ENCODE measurements around the gene IDH3A.
"Not testable (repeated sequence)": the region's sequence is repeated elsewhere in the genome, so short reads cannot be mapped to it uniquely, and the experiment has no call there.

IDH3A gene

DNA sequence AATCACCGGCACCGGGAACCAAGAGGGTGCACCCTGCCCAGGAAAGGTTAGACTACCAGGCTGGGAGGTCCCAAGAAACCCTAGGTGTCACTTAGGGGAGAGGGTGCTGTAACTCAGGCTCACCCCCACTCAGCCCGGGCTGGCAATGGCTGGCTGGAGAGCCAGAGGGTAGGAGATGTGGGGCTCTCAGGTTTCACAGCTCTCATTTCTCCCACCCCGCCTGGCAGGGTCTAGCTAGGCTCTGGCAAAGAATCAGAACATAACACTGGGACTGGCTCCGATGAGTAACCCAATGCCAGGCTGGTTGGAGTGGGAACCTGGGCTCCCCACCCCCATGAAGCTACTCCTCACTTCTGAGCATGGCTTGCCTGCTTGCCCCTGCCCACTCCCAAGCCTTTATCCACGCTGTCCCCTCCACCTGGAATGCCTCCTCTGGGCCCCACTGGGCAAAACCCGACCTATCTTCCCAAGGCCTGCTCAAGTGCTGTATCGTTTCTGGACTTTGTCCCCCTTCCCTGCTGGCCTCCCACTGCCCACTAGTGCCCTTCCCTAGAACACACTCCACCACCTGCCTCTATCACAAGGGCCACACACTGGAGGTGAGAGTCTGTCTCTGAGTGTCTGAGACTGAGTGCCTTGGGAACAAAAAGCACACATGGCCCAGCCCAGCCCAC lies 19.9 kb upstream of the IDH3A start:
- DNase-seq (ENCODE audit: low read depth in 1 of 2, low spot score in 1 of 2), result no peak

DNA sequence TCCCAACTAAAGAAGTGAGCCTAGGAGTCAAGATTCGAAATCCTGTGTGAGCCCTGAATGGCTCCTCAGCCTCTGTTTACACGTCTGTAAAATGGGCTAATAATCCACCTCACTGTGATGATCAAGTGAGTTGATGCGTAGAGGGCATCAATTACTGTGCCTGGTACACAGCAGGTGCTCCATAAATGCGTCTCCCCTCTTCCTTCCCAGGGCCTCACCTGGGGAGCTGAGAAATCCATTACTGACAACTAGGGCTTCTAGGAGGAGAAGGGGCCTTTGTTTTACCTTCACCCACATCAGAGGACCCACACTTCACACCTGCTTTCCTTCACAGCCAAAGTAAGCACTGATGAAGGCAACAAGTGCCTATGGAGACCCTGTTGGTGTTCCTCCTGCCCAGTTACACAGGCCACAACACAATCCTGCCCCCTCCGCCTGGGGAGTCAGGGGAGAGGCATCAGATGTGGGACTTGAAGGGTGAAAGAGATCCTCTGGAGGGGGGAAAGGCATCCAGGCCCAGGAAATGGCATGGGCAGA lies 19.3 kb upstream of the IDH3A start:
- DNase-seq (ENCODE audit: low read depth in 1 of 2, low spot score in 1 of 2), result no peak

GRCh38 chr15:78130466-78131294 lies 18.5 kb upstream of the IDH3A start:
- DNase-seq (ENCODE audit: low read depth in 1 of 2, low spot score in 1 of 2), result no peak

GRCh38 chr15:78131295-78132061 lies 17.7 kb upstream of the IDH3A start, which contains the start of gene CIB2:
TSS of gene CIB2 (minus strand) at chr15:78131445. CDS start at chr15:78131215, 230 bp downstream.
- DNase-seq (ENCODE audit: low read depth in 1 of 2, low spot score in 1 of 2), result peak; percentile 54

DNA sequence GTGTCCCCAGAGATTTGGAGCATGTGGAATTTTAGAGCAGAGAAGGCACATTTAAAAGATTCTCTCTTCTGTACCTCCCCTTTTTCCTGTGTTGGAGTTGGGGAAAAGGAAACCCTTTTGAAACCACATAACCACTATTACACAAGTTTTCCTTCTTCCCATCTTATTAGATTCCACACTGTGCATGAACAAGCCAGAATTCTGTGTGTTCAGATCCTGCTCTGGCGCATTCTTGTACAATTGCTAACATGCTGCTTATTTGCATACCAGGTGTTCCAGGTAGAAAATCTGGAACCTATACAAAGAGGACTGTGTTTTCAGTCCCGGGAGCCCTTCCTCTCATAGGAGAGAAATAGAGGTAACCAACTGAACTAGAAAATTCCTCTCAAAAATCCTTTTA lies 15.4 kb upstream of the IDH3A start:
- no peak for DNase-seq (ENCODE audit: low read depth in 1 of 2, low spot score in 1 of 2)

DNA sequence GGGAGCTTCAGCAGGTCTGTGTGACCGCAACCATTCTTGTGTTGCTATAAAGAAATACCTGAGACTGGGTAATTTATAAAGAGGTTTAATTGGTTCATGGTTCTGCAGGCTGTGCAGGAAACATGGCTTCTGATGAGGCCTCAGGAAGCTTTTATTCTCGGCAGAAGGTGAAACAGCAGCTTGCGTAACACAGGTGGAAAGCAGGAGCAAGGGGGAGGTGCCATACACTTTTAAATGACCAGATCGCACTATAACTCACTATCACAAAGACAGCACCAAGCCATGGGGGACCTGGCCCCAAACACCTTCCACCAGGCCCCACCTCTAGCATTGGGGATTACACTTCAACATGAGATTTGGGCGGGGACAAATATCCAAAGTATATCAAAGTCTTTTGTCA lies 9.6 kb upstream of the IDH3A start:
- no peak for DNase-seq (ENCODE audit: low read depth in 1 of 2, low spot score in 1 of 2)

DNA sequence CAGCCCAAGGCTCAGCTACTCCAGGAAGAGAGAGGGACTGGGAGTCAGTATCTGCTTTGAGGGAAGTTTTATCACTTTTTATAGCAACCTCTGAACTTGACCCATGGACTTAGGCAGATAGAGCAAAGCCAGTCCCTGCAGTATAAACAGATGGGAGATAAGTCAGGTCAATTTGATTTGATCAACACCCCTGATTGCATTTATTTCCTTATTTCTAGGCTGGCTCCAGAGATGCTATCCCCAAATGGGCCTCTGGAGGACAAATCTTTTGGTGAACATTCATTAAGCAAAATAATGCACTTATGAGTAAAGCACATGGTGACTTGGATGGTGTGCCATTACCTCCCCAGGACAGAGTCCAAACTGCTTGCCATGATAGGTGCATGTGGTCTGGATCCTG lies 8.9 kb upstream of the IDH3A start:
- no peak for DNase-seq (ENCODE audit: low read depth in 1 of 2, low spot score in 1 of 2)

- DNase-seq (ENCODE audit: low read depth in 1 of 2, low spot score in 1 of 2), result no peak
Measured at GRCh38 chr15:78142332-78142731, 6.8 kb upstream of the IDH3A start.

GRCh38 chr15:78146425-78147154 lies 2.6 kb upstream of the IDH3A start:
- DNase-seq (ENCODE audit: low read depth in 1 of 2, low spot score in 1 of 2), result no peak

DNA sequence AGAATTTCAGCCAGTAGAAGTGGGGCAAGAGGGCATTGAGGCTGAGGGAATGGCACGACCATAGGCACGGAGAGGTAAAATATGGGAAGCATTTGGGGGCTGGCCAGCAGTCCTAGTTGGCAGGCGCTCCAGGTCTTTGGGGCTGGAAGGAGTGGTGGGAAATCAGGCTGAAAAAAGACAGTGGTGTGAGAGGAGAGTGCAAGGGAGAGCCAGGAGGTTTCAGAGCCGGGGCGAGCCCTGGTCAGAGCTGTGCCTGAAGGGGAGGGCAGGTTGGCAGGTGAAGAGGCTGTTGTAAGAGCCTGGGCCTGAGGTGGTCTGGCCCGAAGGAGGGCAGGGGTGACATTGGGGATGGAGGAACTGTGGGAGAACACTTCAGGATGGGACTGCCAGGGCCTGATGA lies 1.6 kb upstream of the IDH3A start:
- DNase-seq (ENCODE audit: low read depth in 1 of 2, low spot score in 1 of 2), result no peak

DNA sequence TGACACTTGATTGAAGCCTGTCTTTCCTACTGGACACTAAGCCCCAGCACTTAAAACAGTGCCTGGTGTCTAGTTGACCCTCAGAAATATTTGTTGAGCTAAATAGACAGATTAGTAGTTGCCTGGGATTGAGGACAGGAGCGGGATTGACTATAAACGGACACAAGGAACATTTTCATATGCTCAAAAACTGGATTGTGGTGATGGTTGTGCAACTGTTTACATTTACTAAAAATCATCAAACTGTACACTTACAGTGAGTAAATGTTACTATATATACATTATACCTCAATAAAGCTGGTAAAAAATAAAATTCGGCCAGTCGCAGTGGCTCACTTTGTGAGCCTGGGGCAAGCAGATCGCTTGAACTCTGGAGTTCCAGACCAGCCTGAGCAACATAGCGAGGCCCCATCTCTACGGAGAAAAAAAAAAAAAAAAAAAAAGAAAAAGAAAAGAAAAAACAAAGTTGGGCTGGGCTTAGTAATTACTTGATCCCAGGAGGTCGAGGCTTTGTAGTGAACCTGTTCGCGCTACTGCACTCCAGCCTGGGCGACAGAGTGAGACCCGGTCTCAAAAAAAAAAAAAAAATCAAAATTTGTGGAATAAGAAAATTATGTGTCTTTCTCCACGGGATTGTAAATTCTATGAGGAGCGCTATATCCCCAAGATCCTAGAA lies 632 bp upstream of the IDH3A start:
- no peak for DNase-seq (ENCODE audit: low read depth in 1 of 2, low spot score in 1 of 2)

GRCh38 chr15:78149805-78150751 lies 916 bp downstream of the IDH3A start:
- no peak for DNase-seq (ENCODE audit: low read depth in 1 of 2, low spot score in 1 of 2)

- DNase-seq (ENCODE audit: low read depth in 1 of 2, low spot score in 1 of 2), result not testable (repeated sequence)
Measured at GRCh38 chr15:78151075-78151474, 1.9 kb downstream of the IDH3A start.

DNA sequence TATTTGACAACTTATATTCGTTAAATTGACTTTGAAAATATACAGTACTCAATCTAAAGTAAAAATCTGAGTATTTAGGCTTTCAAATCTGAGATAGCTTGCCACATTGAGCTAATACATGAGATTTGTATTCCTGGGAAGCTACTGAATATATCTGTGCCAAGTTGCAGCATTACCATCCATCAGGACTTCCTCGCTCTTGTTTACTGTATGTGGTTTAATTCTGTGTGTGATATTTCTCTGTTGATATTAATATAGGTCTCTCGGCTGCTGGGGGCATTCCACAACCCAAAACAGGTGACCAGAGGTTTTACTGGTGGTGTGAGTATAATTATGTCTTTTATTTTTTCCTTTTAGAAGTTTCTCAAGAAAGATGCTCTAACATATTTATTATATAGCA lies 5.8 kb downstream of the IDH3A start:
- DNase-seq (ENCODE audit: low read depth in 1 of 2, low spot score in 1 of 2), result no peak

DNA sequence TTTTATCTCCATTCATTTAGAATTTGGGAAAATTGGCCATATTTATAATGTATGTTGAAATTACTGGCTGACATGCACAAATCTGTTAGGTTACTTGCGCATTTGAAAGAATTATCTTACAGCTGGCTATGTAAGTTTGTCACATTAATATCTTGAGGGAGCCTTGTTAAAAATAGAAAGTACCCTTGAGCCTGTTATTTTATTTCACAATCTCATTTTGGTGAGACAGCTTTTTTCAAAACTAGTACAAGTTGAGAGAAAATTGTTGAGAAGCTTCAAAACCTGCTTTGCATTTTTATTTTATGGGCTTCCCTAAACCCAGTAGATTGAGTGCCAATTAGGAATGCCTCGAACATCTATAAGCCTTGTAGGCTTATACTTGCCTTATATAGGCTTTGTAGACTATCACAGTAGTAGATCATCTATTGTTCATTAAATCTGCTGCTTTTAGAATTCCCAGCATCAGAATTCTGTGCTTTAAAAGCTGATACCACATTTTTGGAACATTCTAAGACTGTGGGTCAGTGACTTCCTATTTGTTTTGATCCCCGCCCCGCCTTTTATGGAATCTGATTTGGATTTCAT lies 6.3 kb downstream of the IDH3A start:
- no peak for DNase-seq (ENCODE audit: low read depth in 1 of 2, low spot score in 1 of 2)

GRCh38 chr15:78156653-78157052 lies 7.5 kb downstream of the IDH3A start:
- no peak for DNase-seq (ENCODE audit: low read depth in 1 of 2, low spot score in 1 of 2)

DNA sequence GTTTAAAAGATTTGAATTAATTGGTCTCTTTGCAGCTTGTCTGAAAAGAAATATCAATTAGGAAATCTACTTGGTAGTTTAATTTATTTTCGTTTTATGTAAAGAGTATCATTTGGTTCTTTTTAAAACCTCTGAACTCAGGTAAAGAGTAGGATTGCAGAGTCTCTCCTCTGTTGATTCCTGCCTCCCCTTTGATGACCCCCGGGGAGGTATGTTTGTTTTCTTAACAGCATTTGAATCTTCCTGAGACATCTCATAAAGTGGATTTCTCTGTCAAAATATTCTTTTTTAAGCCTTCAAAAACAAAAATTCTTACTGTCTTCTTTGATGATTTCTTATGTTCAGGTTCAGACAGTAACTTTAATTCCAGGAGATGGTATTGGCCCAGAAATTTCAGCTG lies 8.0 kb downstream of the IDH3A start:
- DNase-seq (ENCODE audit: low read depth in 1 of 2, low spot score in 1 of 2), result no peak

DNA sequence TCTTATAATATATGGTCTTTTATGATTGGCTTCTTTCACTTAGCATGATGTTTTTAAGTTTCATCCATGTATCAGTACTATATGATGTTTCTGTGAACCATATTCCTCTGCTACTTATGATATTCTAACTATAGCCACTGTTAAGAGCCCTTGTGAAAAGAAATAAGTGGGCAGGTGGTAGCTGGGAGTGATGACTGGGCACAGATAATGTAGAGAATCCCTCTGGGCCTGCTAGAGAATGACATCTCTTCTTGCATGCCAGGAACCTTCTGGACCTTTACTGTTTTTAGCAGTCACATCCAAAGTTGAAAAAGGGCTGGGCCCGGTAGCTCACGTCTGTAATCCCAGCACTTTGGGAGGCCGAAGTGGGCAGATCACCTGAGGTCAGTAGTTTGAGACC lies 10.2 kb downstream of the IDH3A start:
- DNase-seq (ENCODE audit: low read depth in 1 of 2, low spot score in 1 of 2), result no peak

DNA sequence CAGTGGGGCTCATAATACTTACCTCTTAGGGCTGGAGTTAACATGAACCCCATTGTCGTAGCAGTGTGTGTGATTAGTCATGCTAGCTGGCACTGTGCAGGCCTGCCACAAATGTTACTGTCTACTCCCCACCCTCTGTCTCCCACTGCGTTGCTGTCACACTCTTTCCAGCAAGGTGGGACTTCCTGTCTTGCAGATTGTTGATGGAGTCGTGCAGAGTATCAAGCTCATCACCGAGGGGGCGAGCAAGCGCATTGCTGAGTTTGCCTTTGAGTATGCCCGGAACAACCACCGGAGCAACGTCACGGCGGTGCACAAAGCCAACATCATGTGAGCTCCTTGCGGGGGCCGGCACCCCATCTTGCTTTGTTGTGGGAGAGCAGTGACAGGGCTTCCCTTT lies 12.9 kb downstream of the IDH3A start:
- no peak for DNase-seq (ENCODE audit: low read depth in 1 of 2, low spot score in 1 of 2)
